ENCODE measurements around the gene IDH2.

Gene IDH2

GRCh38 chr15:90080818-90081393 is 21.4 kb downstream of the IDH2 start:
- no peak for TF ChIP-seq CTCF (IDR thresholded peaks at IDR 0.05; ENCODE audit: extremely low read depth, missing control alignments)
- no peak for DNase-seq (ENCODE audit: low spot score)

GRCh38 chr15:90080458-90080755 is 21.9 kb downstream of the IDH2 start:
- TF ChIP-seq CTCF (IDR thresholded peaks at IDR 0.05; ENCODE audit: extremely low read depth, missing control alignments): no peak
- DNase-seq (ENCODE audit: low spot score): no peak

GRCh38 chr15:90079619-90080457 is 22.4 kb downstream of the IDH2 start:
- TF ChIP-seq CTCF (IDR thresholded peaks at IDR 0.05; ENCODE audit: extremely low read depth, missing control alignments): no peak
- DNase-seq (ENCODE audit: low spot score): no peak

- DNase-seq (ENCODE audit: low spot score): no peak
These were observed 23.3 kb downstream of the IDH2 start for GRCh38 chr15:90078965-90079364.

GRCh38 chr15:90076716-90077115 is 25.6 kb downstream of the IDH2 start:
- DNase-seq (ENCODE audit: low spot score): no peak
- TF ChIP-seq CTCF (IDR thresholded peaks at IDR 0.05; ENCODE audit: extremely low read depth, missing control alignments): no peak

More at GRCh38 chr15:90078965-90079364, 23.3 kb downstream of the IDH2 start:
- TF ChIP-seq CTCF (IDR thresholded peaks at IDR 0.05; ENCODE audit: extremely low read depth, missing control alignments): no peak

GRCh38 chr15:90075420-90076289 is 26.6 kb downstream of the IDH2 start:
- DNase-seq (ENCODE audit: low spot score): no peak

More at GRCh38 chr15:90075420-90076289, 26.6 kb downstream of the IDH2 start:
- no peak for TF ChIP-seq CTCF (IDR thresholded peaks at IDR 0.05; ENCODE audit: extremely low read depth, missing control alignments)
